Activated T-helper 17 cell treated with anti-CD3 and anti-CD28 coated beads, Interleukin-2, amount 50 U/mL, for 72 hours (primary cell): Measurements from ENCODE around the gene PTH. TPM values are rescaled to one million over a fixed set of nuclear protein-coding genes. Genes with fewer than 3 reads are reported as not detected.

ENCODE experiments used
- ATAC-seq: fragments of 150-1000 bp; cut with Tn5 transposase; replicated peaks from 2 replicates; pipeline ENCODE4 v1.10.0; 2021; ENCODE audit warnings: mild to moderate bottlenecking, moderate library complexity
- H3K27ac Mint-ChIP-seq: one replicate; pipeline ENCODE4 v1.8.0; 2022; ENCODE audit warnings: mixed read lengths
- H3K27me3 Mint-ChIP-seq: one replicate; pipeline ENCODE4 v1.8.0; 2022; ENCODE audit warnings: mixed read lengths
- H3K36me3 Mint-ChIP-seq: one replicate; pipeline ENCODE4 v1.8.0; 2022; ENCODE audit warnings: low read depth, mild to moderate bottlenecking, mixed read lengths
- H3K4me1 Mint-ChIP-seq: one replicate; pipeline ENCODE4 v1.8.0; 2022; ENCODE audit warnings: mixed read lengths
- H3K4me3 Mint-ChIP-seq: one replicate; pipeline ENCODE4 v1.8.0; 2022; ENCODE audit warnings: mild to moderate bottlenecking, mixed read lengths
- H3K9me3 Mint-ChIP-seq: one replicate; pipeline ENCODE4 v1.8.0; 2022; ENCODE audit warnings: mixed read lengths
- total RNA-seq, 2 donors: library from RNA; stranded (reverse); gene quantifications; one replicate each; pipeline ENCODE4 v1.2.3, GENCODE V29; 2022

PTH gene
- total RNA-seq: not detected

- no peak for ATAC-seq
- Mint-ChIP-seq H3K9me3 (no peaks in the 10 kb centered on the region), H3K27ac (no peak within 1 kb of the TSS), H3K4me1 (no peaks in the 10 kb centered on the region), H3K4me3 (no peak within 1 kb of the TSS), H3K27me3 (peaks cover 24% of the 10 kb centered on the region), H3K36me3 (no peaks in the 10 kb centered on the region)
These were observed at the start of gene PTH for GRCh38 chr11:13495929-13496328. TSS of gene PTH (minus strand) at chr11:13495997. CDS start at chr11:13492855, 3,142 bp downstream.

- H3K4me1 Mint-ChIP-seq: no peaks in the 10 kb centered on the region
- H3K27ac Mint-ChIP-seq: no peak overlapping the region
- H3K27me3 Mint-ChIP-seq: peaks cover 6% of the 10 kb centered on the region
- ATAC-seq: no peak
- no peak overlapping the region for H3K4me3 Mint-ChIP-seq
- no peaks in the 10 kb centered on the region for H3K36me3 Mint-ChIP-seq
- peaks cover 12% of the 10 kb centered on the region for H3K9me3 Mint-ChIP-seq
These were observed 42.2 kb upstream of the PTH start for GRCh38 chr11:13538044-13538443.

- no peak overlapping the region for H3K4me3 Mint-ChIP-seq
- ATAC-seq: no peak
- no peaks in the 10 kb centered on the region for H3K4me1 Mint-ChIP-seq
- H3K27me3 Mint-ChIP-seq: peaks cover 9% of the 10 kb centered on the region
- no peaks in the 10 kb centered on the region for H3K36me3 Mint-ChIP-seq
- peaks cover 17% of the 10 kb centered on the region for H3K9me3 Mint-ChIP-seq
- no peak overlapping the region for H3K27ac Mint-ChIP-seq
These were observed 40.0 kb upstream of the PTH start for GRCh38 chr11:13535819-13536218.

- H3K27me3 Mint-ChIP-seq: peaks cover 9% of the 10 kb centered on the region
- ATAC-seq: no peak
- H3K4me1 Mint-ChIP-seq: no peaks in the 10 kb centered on the region
- H3K4me3 Mint-ChIP-seq: no peak overlapping the region
- H3K27ac Mint-ChIP-seq: no peak overlapping the region
- no peaks in the 10 kb centered on the region for H3K36me3 Mint-ChIP-seq
- H3K9me3 Mint-ChIP-seq: peaks cover 17% of the 10 kb centered on the region
These were observed 38.6 kb upstream of the PTH start for GRCh38 chr11:13534358-13534757.

- no peak for ATAC-seq
- H3K27ac Mint-ChIP-seq: no peak overlapping the region
- H3K27me3 Mint-ChIP-seq: peaks cover 4% of the 10 kb centered on the region
- H3K4me3 Mint-ChIP-seq: no peak overlapping the region
- no peaks in the 10 kb centered on the region for H3K9me3 Mint-ChIP-seq
- no peaks in the 10 kb centered on the region for H3K4me1 Mint-ChIP-seq
- no peaks in the 10 kb centered on the region for H3K36me3 Mint-ChIP-seq
These were observed 29.5 kb upstream of the PTH start for GRCh38 chr11:13525257-13525656.

- no peak overlapping the region for H3K27ac Mint-ChIP-seq
- H3K36me3 Mint-ChIP-seq: no peaks in the 10 kb centered on the region
- no peak for ATAC-seq
- no peaks in the 10 kb centered on the region for H3K9me3 Mint-ChIP-seq
- no peak overlapping the region for H3K4me3 Mint-ChIP-seq
- peaks cover 34% of the 10 kb centered on the region for H3K27me3 Mint-ChIP-seq
- no peaks in the 10 kb centered on the region for H3K4me1 Mint-ChIP-seq
These were observed 7.6 kb upstream of the PTH start for GRCh38 chr11:13503393-13503792.

GRCh38 chr11:13502492-13502891, 6.7 kb upstream of the PTH start:
- Mint-ChIP-seq H3K27me3 (peaks cover 38% of the 10 kb centered on the region), H3K4me3 (no peak overlapping the region), H3K36me3 (no peaks in the 10 kb centered on the region), H3K4me1 (no peaks in the 10 kb centered on the region), H3K9me3 (no peaks in the 10 kb centered on the region), H3K27ac (no peak overlapping the region)
- ATAC-seq: no peak

GRCh38 chr11:13494051-13494450, 1.7 kb downstream of the PTH start:
- peaks cover 16% of the 10 kb centered on the region for H3K27me3 Mint-ChIP-seq
- H3K9me3 Mint-ChIP-seq: no peaks in the 10 kb centered on the region
- H3K27ac Mint-ChIP-seq: no peak overlapping the region
- no peak overlapping the region for H3K4me3 Mint-ChIP-seq
- ATAC-seq: no peak
- H3K4me1 Mint-ChIP-seq: no peaks in the 10 kb centered on the region
- no peaks in the 10 kb centered on the region for H3K36me3 Mint-ChIP-seq

- no peaks in the 10 kb centered on the region for H3K36me3 Mint-ChIP-seq
- H3K27ac Mint-ChIP-seq: peak overlapping the region; percentile 2
- peak; percentile 65 for ATAC-seq
- H3K9me3 Mint-ChIP-seq: no peaks in the 10 kb centered on the region
- H3K4me3 Mint-ChIP-seq: peak overlapping the region; percentile 45
- H3K4me1 Mint-ChIP-seq: no peaks in the 10 kb centered on the region
- H3K27me3 Mint-ChIP-seq: peaks cover 3% of the 10 kb centered on the region
These were observed 8.2 kb downstream of the PTH start for GRCh38 chr11:13487661-13488030.

- H3K27me3 Mint-ChIP-seq: peaks cover 3% of the 10 kb centered on the region
- no peaks in the 10 kb centered on the region for H3K9me3 Mint-ChIP-seq
- peak overlapping the region; percentile 45 for H3K4me3 Mint-ChIP-seq
- no peaks in the 10 kb centered on the region for H3K4me1 Mint-ChIP-seq
- peak; percentile 86 for ATAC-seq
- H3K27ac Mint-ChIP-seq: peak overlapping the region; percentile 2
- H3K36me3 Mint-ChIP-seq: no peaks in the 10 kb centered on the region
These were observed 8.7 kb downstream of the PTH start for GRCh38 chr11:13486926-13487660.

GRCh38 chr11:13480198-13480597, 15.6 kb downstream of the PTH start:
- Mint-ChIP-seq H3K4me3 (no peak overlapping the region), H3K36me3 (no peaks in the 10 kb centered on the region), H3K27ac (no peak overlapping the region), H3K27me3 (peaks cover 15% of the 10 kb centered on the region), H3K4me1 (no peaks in the 10 kb centered on the region), H3K9me3 (no peaks in the 10 kb centered on the region)
- no peak for ATAC-seq

- no peaks in the 10 kb centered on the region for H3K9me3 Mint-ChIP-seq
- no peaks in the 10 kb centered on the region for H3K4me1 Mint-ChIP-seq
- H3K27me3 Mint-ChIP-seq: peaks cover 15% of the 10 kb centered on the region
- no peak for ATAC-seq
- H3K36me3 Mint-ChIP-seq: no peaks in the 10 kb centered on the region
- H3K4me3 Mint-ChIP-seq: no peak overlapping the region
- H3K27ac Mint-ChIP-seq: no peak overlapping the region
These were observed 16.1 kb downstream of the PTH start for GRCh38 chr11:13479688-13480087.

- Mint-ChIP-seq H3K4me1 (no peaks in the 10 kb centered on the region), H3K9me3 (no peaks in the 10 kb centered on the region), H3K36me3 (no peaks in the 10 kb centered on the region), H3K27me3 (peaks cover 15% of the 10 kb centered on the region), H3K27ac (no peak overlapping the region), H3K4me3 (no peak overlapping the region)
- no peak for ATAC-seq
These were observed 20.7 kb downstream of the PTH start for GRCh38 chr11:13475091-13475490.

- H3K4me3 Mint-ChIP-seq: no peak overlapping the region
These were observed 22.6 kb downstream of the PTH start for GRCh38 chr11:13473013-13473722.

GRCh38 chr11:13468750-13469149, 27.0 kb downstream of the PTH start:
- H3K9me3 Mint-ChIP-seq: no peaks in the 10 kb centered on the region
- H3K27ac Mint-ChIP-seq: no peak overlapping the region
- H3K4me1 Mint-ChIP-seq: peaks cover 3% of the 10 kb centered on the region
- H3K4me3 Mint-ChIP-seq: no peak overlapping the region
- H3K27me3 Mint-ChIP-seq: peaks cover 9% of the 10 kb centered on the region
- ATAC-seq: no peak
- H3K36me3 Mint-ChIP-seq: no peaks in the 10 kb centered on the region

More at GRCh38 chr11:13473013-13473722, 22.6 kb downstream of the PTH start:
- H3K9me3 Mint-ChIP-seq: no peaks in the 10 kb centered on the region
- H3K4me1 Mint-ChIP-seq: no peaks in the 10 kb centered on the region
- ATAC-seq: no peak
- H3K27ac Mint-ChIP-seq: no peak overlapping the region
- no peaks in the 10 kb centered on the region for H3K36me3 Mint-ChIP-seq
- H3K27me3 Mint-ChIP-seq: peaks cover 9% of the 10 kb centered on the region
